NCI-H2196 (cell line): ENCODE measurements around the gene SURF6.
"Not testable (repeated sequence)": the region's sequence is repeated elsewhere in the genome, so short reads cannot be mapped to it uniquely, and the experiment has no call there.

Source experiments
- DNase-seq: peaks from one replicate; lab custom pipeline; 2025; ENCODE audit not compliant: unreplicated experiment; lab: John Stamatoyannopoulos, UW

SURF6 gene

DNA sequence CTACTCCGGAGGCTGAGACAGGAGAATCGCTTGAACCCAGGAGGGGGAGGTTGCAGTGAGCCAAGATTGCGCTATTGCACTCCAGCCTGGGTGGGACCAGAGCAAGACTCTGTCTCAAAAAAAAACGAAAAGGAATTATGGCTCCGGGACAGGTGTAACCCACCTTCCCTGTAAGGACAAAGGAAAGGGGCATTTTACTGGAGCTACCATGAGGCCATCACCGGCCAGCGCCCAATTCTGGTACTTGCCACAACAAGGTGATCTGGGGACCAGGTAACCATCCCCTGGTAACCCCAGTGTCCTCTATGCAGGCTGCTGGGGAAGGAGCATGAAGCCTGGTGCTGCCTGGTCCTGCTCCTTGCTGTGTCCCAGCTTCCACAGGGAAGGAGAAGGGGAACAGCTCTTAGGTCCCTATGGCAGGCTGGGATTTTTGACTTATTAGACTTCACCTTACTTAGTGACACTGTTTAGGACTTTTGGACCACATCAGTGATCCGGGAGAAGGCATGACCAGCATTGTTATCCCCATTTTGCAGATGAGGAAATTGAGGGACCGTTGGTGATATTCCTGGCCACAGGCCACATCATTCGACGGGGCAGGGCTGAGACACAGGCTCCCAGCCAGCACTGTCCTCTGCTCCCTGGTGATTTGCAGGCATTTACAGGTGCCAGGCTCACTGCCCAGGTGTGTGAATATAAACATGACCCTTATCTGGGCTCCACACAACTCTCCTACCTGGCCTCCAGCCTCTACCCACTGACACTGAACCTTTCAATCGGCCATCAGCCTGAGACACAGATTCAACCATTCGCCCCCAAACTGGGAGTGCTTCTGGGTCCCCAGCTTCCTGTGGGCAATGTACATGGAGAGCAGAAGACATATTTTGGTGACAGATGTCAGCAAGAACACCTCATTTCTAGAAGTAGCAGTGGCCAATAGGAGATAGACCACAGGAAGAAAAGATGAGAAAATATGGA is 34.4 kb downstream of the SURF6 start:
- DNase-seq: no peak

DNA sequence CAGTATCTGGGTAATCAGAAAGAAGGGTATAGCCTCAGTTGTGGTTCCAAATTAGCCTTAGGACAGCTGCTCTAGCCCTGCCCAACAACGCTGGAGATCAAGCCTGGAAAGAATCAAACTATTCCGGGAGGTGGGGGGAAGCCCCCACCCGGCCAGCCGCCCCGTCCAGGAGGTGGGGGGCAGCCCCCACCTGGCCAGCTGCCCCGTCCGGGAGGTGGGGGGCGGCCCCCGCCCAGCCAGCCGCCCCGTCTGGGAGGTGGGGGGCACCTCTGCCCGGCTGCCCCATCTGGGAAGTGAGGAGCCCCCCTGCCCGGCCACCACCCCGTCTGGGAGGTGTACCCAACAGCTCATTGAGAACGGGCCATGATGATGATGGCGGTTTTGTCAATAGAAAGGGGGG is 36.0 kb downstream of the SURF6 start:
- DNase-seq: not testable (repeated sequence)

DNA sequence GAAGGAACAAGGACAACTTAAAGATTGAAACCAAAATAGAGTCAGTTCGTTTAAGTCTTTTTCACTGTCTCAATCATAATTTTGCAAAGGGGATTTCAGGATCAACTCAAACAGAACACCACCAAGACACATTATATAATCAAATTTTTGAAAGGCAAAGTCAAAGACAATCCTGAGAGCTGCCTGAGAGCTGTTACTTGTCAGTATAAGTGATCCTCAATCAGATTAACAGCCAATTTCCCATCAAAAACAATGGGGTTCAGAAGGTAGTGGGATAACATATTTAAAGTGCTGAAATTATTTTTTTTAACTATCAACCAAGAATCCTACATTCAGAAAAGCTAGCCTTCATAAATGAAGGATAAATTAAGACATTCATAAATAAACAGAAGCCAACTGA is 41.7 kb downstream of the SURF6 start:
- no peak for DNase-seq

DNA sequence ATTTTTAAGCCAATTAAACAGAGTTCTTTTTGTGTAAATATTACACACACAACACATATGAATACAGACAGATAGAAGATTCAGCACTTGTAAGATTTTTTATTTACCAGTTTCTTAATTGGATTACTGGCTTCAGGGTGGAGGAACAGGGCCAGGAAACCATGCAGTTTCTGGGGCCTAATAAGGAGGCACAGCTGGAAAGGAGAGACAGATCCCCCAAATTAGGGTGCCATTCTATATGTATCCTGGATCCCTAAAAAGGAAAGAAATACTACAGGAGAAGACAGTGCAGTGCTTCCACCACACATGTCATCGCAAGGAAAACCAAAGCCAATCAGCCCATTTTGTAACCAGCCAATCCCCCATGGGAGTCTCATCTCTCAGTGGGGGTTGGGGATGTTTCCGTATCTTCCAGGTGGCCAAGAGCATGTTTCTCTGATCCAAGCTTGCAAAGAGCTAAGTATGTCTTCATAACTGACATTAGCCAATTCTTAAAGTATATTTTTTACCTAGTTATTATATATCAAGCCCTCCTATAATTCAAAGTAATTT is 45.2 kb downstream of the SURF6 start:
- no peak for DNase-seq

DNA sequence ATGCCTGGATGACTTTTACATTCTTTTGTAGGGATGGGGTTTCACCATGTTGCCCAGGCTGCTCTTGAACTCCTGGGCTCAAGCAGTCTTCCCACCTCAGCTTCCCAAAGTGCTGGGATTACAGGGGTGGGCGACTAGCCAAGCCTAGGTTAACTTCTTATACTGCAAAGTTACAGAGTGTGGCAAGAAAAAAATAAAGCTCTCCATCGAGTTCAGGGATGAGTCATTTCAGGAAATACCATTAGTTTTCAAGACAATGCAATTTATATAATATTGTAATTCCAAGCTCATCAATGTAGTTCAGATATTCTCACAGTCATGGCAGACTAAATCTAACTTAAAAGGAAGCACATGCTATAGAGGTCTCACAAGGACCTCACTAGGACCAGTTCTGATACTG is 49.5 kb downstream of the SURF6 start:
- DNase-seq: no peak

DNA sequence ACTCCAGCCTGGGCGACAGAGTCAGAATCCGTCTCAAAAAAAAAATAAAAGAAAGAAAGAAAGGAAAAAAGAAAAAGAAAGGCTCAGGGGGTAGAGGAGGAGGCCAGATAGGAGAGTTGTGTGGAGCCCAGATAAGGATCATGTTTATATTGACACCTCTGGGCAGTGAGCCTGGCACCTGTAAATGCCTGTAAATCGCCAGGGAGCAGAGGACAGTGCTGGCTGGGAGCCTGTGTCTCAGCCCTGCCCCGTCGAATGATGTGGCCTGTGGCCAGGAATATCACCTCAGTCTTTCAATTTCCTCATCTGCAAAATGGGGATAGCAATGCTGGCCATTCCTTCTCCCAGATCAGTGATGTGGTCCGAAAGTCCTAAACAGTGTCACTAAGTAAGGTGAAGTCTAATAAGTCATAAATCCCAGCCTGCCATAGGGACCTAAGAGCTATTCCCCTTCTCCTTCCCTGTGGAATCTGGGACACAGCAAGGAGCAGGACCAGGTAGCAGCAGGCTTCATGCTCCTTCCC is 50.7 kb downstream of the SURF6 start:
- DNase-seq: no peak

DNA sequence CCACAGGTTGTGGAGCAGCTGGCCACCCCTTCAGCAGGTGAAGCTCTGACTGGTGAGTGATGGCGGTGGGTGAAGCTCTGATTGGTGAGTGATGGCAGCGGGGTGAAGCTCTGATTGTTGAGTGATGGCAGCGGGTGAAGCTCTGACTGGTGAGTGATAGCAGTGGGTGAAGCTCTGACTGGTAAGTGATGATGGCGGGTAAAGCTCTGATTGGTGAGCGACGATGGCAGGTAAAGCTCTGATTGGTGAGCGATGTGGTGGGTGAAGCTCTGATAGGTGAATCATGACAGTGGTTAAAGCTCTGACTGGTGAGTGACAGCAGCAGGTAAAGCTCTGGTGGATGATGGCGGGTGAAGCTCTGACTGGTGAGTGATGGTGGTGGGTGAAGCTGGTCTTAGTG is 51.6 kb downstream of the SURF6 start:
- no peak for DNase-seq

DNA sequence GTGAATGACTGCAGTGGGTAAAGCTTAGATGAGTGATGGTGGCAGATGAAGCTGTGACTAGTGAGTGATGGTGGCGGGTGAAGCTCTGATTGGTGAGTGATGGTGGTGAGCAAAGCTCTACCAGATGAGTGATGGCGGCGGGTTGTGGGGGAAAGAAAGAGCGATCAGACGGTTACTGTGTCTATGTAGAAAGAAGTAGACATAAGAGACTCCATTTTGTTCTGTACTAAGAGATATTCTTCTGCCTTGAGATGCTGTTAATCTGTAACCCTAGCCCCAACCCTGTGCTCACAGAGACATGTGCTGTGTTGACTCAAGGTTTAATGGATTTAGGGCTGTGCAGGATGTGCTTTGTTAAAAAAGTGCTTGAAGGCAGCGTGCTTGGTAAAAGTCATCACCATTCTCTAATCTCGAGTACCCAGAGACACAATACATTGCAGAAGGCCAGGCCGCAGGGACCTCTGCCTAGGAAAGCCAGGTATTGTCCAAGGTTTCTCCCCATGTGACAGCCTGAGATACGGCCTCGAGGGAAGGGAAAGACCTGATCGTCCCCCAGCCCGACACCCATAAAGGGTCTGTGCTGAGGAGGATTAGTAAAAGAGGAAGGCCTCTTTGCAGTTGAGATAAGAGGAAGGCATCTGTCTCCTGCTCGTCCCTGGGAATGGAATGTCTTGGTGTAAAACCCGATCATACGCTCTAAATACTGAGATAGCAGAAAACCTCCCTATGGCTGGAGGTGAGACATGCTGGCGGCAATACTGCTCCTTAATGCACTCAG is 52.5 kb downstream of the SURF6 start:
- DNase-seq: not testable (repeated sequence)

DNA sequence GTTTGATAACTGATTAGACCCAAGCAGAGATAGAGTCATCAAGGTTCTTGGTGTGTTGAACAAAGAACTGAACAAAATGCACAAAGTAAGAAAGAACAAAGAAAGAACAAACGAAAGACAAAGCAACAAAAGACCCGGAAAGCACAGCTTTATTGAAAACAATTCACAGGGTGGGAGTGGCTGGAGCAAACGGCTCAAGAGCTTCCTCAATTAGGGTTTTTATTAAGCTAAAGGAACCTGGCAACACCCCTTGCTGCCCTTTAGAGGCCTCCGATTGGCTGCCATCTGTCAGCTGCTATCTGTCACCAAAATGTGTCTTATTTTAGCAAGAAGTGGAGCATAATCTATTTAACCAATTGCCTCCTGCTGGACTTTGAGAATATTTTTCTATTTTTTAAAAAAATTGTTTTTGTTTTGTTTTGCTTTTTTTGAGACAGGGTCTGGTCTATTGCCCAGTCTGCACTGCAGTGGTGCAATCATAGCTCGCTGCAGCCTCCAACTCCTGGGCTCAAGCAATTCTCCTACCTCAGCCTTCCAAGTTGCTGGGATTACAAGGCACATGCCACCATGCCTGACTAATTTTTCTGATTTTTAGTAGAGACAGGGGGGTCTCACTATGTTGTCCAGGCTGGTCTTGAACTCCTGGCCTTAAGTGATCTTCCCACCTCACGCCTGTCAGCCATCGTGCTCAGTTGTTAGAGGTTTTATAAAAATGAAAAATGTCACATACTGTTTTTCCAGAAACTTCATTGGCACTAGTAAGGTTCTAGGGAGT is 53.3 kb downstream of the SURF6 start:
- no peak for DNase-seq

DNA sequence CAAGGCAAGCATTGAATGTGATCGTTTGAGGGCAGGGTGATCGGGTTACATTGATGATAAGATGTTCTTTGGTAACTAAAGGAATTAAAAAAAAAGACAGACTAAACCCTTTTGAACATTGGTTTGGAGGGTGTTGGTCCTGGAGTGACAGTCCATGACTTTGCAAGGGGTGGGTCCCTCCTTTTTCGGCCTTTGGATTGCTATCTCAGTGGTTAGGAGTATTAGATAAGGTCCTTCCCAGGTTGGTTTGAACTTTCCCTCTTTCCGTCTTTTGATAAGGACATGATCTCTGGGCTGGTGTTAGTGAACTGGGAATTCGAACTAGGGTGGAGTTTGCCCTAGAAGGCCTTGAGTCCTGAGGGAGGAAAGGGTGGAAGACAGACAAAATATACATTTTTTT is 55.6 kb downstream of the SURF6 start:
- DNase-seq: no peak
